NCI-H82 (cell line): ENCODE results near the gene IPO8.

Source experiments
- DNase-seq: peaks from one replicate; lab custom pipeline; 2025; lab: John Stamatoyannopoulos, UW

The IPO8 gene

GRCh38 chr12:30695199-30696102 lies at the start of gene IPO8:
IPO8 (minus strand) TSS chr12:30695869; CDS start chr12:30695647, 222 bp downstream.
- DNase-seq = peak; percentile 97

- DNase-seq = no peak
These were observed 48.7 kb upstream of the IPO8 start for GRCh38 chr12:30744321-30744720.

- DNase-seq = no peak
These were observed 44.6 kb upstream of the IPO8 start for GRCh38 chr12:30740274-30740673.

- DNase-seq = no peak
These were observed 43.4 kb upstream of the IPO8 start for GRCh38 chr12:30739020-30739419.

GRCh38 chr12:30732954-30733637 lies 37.4 kb upstream of the IPO8 start:
- no peak for DNase-seq

GRCh38 chr12:30730011-30730410 lies 34.3 kb upstream of the IPO8 start:
- DNase-seq = no peak

- no peak for DNase-seq
These were observed 33.9 kb upstream of the IPO8 start for GRCh38 chr12:30729547-30729946.

GRCh38 chr12:30726647-30727046 lies 31.0 kb upstream of the IPO8 start:
- DNase-seq = no peak

GRCh38 chr12:30725739-30726138 lies 30.1 kb upstream of the IPO8 start:
- DNase-seq = no peak

GRCh38 chr12:30719060-30719459 lies 23.4 kb upstream of the IPO8 start:
- DNase-seq = no peak

GRCh38 chr12:30707613-30708342 lies 12.1 kb upstream of the IPO8 start:
- DNase-seq = no peak

GRCh38 chr12:30706476-30706875 lies 10.8 kb upstream of the IPO8 start:
- no peak for DNase-seq

- no peak for DNase-seq
These were observed 5.4 kb upstream of the IPO8 start for GRCh38 chr12:30701056-30701455.

- DNase-seq = no peak
These were observed 4.7 kb upstream of the IPO8 start for GRCh38 chr12:30700216-30700900.

- DNase-seq = no peak
These were observed 2.7 kb upstream of the IPO8 start for GRCh38 chr12:30698346-30698745.

- no peak for DNase-seq
These were observed 1.3 kb upstream of the IPO8 start for GRCh38 chr12:30696943-30697342.

- no peak for DNase-seq
These were observed 817 bp upstream of the IPO8 start for GRCh38 chr12:30696486-30696885.

- DNase-seq = no peak
These were observed 387 bp upstream of the IPO8 start for GRCh38 chr12:30696103-30696408.

GRCh38 chr12:30694412-30695198 lies 1.1 kb downstream of the IPO8 start:
- DNase-seq = peak; percentile 53

GRCh38 chr12:30692470-30692869 lies 3.2 kb downstream of the IPO8 start:
- DNase-seq = no peak

- peak; percentile 17 for DNase-seq
These were observed 4.4 kb downstream of the IPO8 start for GRCh38 chr12:30691122-30691879.
